GM18511 (cell line): ENCODE results near the gene MKI67.

Experiments
- ATAC-seq: cut with Tn5 transposase; IDR thresholded peaks from one replicate; pipeline ENCODE4 v1.9.1; 2021; ENCODE audit warnings: mild to moderate bottlenecking, moderate library complexity; ENCODE audit not compliant: unreplicated experiment

MKI67 gene

DNA sequence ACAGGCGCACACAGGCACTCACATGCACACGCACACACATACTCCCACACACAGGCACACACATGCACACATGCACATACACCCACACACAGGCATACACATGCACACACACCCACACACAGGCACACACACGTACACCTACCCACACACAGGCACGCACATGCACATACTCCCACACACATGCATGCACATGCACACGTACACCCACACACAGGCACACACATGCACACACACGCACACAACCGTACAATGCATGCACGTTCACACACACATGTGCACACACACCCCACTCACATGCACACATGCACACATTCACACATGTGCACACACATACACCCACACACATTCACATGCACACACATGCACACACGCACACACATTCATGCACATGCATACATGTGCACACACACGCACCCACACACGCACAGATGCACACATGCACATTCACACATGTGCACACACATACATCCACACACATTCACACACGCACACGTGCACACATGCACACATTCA lies 59.3 kb downstream of the MKI67 start:
- no peak for ATAC-seq

DNA sequence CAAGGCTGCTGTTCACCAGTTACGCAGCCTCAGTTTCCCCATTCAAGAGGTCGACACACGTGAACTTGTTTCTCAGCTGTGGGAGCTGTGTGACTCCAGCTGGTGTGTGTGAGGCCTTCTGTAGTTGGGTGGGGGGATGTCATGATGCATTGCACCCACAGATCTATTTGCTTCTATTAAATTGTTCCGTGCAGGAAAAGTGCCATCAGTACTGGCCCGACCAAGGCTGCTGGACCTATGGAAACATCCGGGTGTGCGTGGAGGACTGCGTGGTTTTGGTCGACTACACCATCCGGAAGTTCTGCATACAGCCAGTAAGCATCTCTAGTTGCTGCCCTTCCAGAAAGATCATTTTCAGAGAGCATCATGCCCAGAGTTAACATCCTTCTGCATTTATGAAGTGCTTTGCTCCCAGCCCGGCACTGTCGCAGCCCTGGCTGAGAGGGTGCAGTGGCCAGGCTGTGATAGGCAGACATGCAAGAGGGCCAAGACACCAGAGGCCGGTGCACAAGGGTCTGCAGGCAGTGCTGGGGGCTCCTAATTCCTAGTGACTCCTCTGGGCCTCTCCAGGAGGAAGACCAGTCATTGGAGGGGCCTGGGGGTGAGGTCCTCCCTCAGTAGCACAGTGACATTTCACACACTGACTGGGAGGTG lies 60.2 kb downstream of the MKI67 start:
- no peak for ATAC-seq

DNA sequence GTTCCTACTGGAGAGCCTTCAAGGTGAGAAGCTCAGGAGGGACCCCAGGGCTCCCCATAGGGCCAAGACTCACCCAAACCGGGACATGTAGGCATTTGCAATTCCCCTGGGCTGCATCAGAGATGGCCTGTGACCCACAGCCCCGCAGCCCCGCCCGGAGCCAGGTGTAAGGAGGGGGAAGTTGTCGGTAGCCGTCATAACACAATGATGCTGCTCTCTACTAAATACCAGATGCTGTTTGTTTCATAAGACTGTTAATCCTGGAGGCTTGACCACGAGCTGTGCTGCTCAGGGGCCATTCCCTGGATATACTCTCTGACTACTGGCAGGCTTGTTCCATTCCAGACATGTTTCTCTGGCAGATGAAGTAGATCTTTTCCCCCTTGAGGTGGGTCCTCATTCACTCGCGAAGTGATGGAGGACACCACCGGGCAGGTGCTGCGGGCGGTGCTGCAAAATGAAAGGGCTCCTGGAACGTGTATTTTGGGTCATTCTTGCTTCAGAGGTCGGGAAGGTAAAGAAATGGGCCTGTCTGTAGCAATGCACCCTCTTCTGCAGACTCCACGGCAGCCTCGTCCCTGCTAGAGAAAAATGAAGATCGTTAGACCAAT lies 61.1 kb downstream of the MKI67 start:
- ATAC-seq = no peak

DNA sequence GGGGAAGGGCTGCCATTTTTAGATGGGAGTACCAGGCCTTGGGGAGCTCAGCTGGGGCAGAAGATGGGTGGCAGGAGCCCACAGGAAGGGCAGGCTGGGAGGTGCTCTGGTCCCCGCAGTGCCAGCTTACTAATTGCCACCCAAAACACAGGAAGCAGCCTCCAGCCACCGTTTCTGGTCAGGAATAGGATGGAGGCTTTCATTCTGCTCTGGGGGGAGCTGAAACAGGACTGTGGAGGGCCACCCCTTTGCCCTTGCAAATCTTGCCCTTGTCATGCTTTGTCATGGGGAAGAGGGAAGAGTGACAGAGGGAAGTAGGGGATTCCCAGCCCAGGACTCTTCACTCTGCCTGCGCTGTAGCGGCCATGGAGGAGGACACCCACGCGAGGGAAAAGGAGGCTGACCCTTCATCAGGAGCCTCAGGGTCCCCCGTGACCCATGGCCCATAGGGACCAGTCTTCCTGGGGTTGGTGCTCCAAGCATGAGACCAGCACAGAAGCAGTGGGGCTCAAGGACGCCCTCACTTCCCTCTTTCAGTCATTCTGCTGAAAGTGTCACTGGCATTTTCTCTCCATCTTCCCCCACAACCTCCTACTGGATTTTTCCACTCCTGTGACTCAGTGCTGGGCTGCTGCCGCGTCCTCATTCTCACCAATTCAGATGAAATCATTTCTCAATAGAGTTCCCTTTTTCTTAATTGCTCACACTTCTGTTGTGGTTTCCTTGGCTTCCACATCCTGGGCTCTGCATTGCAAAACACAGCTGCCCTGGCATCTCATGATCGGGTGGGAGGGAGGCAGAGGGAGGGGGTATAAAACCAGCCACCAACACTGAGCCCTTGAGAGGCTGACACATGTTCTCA lies 61.9 kb downstream of the MKI67 start:
- peak; percentile 66 for ATAC-seq

DNA sequence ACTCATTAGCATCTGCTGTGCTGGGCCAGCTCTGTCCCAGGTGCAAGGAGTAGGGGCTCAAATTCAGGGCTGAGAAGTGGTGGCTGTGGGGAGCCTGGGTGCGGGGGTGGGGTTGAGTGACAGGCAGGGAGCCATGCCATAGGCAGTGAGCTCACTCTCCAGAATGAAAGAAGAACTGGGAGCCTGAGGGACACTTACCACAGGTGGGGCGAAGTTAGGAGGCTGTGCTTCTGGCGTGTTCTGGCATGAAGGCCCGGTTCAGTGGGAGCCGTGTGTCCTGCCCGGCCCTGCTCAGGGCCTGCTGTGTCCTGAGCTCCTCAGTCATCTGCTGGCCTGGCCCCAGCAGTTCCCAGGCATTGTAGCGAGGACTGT lies 62.5 kb downstream of the MKI67 start:
- ATAC-seq = peak; percentile 25

DNA sequence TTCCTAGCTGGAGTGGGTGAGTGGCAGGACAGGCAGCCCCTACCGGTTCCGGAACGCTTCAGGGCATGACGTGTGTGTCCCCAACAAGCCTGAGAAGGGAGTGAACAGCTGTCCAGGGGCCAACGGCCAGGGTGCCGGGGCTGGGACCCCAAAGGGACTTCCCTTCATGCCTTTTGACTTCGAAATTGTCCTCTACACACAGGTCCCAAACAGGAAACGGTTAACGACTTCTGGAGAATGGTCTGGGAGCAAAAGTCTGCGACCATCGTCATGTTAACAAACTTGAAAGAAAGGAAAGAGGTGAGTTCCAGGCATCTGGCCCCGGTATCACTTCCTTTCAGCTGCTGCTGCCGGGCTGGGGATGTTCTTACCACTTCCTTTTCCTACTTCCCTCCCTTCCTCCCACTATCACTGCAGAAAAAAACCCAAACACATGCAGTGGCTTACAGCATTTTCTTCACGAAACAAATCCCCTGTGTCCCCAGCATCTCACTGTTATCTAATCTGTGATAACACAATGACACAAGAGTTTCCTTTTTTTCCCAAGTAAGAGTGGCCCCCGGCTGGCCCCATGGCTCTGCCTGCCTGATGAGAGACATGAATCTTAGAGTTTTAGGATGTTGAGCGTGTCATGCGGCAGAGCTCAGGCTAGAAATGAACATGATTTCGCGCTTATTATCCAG lies 63.2 kb downstream of the MKI67 start:
- peak; percentile 45 for ATAC-seq

DNA sequence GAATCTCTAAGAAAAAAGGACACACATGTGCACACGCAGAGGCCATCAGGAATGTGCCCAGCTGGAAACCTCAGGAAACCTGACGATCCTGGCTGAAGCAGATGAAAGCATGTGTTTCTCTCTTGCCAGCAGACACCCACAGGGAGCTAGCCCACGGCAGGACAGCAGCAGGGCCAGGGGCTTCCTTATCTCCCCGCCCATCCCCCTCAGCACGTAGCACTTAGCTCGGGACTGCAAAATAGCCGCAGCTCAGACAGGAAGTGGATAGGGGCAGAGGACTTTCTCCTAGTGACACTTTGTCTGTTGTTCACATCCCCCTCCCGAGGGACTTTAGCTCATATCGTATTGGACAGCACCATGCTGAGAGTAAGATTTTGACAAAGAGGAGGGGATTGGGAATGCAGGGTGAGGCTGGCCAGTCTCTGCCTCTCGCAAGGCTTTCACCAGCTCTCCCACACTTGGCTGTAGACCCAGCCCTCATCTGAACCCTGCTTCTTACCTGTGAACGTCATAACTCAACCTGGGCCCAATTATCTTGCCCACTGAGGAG lies 63.8 kb downstream of the MKI67 start:
- peak; percentile 15 for ATAC-seq

DNA sequence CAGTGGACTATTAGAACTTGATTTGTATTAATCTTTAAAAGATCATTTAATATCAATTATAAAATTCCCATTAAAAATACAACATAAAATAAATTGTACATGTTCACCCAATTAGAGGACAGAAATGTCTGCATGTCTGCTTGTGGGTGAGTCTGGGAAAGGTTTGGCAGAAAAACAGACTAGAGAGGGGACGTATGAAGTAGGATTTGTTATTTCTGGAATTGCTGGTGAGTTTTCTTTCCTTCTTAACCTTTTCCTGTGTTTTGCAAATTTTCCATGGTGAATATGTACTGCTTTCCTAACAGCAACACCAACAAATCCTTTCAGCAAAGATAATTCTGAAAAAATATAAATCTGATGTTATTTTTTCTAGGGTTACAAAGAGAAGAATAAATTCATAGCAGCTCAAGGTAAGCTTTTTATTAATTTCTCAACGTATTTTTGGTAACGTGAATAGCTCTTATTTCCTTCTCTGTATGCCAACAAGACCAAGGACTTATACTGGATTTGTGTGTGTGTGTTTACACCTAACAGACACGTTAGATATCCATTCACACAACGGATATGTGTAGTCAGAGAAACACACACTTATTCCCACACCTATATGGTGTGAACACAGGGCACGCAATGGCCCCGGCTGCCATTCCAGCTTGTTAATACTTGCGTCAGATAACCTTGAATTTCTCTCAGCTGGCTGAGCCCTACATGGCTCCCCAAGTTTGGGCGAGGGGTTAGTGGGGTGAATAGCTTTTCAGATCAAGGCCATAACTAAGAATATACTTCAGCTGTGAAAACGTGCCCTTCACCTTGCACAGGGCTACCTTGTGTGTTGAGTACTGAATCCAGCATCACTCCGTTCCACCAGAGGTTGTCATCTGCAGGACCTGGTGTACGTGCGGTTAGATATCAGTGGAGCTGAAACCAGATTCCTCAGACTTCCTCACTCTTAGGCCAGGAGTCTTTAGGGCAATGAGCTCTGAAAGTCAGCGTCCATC lies 64.6 kb downstream of the MKI67 start:
- no peak for ATAC-seq

DNA sequence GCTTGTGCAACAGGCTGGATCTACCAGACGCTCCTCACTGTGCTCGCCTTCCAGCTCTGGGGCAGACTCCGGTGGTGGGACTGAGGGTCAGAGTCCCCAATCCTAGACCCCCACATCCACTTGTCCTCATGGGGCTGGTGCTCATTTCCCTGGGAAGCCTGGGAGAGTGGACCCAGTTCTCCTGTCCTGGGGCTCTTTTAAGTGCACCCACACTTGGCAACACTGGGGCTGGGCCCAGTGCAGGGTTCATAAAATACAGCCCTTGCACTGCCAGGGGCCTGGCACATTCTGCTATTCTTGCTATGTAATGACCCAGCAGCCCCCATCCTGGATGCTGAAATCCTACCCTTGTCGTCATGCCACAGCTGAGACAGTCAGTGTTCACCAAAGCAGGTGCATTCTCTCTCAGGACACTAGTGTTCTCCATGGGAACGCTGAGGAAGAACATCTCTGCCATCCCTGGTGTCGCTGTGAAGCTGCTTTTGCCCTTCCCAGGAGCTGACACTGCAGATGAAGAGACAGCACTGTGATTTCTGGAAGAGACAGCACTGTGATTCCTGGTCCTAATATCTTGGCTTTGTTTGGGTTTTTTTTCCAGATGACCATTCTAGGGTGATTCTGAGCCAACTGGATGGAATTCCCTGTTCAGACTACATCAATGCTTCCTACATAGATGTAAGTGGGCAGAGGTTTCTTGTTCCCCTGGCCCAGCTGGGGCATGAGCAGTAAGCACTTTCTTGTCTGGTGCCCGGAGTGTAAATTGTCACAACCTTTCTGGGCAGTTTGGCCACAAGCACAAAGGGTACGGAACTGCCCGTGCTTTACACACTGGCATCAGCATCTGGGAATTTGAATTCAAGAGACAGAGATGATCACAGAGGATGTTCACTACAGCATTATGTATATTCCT lies 65.6 kb downstream of the MKI67 start:
- ATAC-seq = no peak

DNA sequence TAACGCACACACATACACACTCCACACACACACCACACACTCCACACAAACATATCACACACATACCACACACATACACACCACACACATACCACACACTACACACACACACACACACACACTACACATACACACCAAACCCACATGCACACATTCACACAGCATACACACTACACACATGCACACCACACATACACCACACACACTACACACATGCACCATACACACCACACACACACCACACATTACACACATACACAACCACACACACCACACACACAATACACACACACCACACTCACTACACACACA lies 66.3 kb downstream of the MKI67 start:
- no peak for ATAC-seq

DNA sequence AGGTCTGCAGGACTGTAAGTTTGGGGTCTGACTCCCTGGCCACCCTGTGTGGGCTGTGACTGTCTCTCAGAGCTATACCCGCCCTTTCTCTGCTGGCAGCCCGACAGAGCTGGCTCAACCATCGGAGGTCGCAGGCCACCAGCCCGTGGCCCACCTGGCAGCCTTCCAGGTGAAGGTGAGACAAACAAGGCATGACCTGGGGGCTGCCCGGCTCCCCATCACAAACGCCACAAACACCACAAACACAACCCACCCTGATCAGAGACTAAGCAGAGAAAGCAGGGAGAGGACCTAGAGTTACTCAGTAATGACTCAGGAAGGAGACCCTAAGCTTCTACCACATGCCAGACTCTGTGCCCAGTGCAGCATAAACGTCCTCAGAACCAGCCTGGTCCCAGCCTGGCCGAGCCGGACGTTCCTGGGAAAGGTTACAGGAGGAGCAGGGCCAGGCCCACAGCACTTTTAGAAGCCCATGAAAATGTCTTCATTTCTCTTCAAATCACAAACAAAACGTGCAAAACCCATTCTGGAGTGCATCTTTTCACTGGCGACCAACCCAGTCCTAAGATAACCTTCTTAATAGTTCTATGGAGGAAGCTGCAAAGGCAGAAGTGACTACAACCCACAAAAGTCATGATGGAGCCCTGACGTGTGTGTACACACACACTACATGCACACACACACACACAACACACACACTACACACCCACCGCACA lies 66.8 kb downstream of the MKI67 start:
- ATAC-seq = no peak

DNA sequence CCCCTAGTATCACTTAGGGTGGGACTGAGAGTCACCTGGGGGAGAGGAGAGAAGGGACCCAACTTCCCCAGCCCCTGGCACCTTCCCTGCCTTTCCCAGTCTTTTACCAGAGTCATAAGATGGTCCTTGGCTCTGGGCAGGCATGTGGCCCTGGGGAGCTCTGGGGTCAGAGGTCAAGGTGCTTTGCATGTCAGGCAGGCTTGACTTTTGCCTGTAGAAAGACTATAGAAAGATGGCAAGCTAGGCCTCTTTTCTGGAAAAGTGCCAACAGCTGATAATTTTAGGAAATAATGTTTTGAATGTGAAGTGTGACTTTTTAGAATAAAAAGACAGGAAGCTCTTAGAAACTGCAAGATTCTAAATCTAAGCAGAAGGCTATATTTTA lies 67.5 kb downstream of the MKI67 start:
- ATAC-seq = no peak

DNA sequence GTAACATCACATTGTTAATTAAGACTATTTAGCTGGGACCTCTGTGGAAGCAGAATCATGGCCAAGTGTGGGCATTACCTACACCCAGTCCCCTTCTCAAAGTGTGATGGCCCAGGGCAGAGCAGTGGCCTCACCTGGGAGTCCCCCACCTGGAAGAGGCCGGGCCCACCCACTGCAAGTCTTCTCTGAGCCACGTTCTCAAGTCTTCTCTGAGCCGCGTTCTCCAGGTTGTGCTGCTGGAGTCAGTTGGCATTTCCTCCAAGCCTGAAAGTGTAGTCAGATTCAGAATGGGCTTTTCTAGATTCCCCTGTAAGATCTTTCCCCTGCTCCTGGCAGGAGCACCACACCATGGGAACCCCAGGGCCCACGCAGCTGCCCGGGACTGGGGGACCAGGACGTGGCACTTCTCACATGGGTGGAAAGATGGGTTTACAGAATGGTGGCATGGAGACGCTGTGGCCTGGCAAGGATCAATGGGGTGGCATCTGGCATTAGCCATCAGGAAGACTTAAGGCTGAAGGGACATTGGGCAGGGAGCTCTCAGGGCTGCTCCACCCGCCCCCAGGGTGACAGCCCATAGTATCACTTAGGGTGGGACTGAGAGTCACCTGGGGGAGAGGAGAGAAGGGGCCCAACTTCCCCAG lies 68.0 kb downstream of the MKI67 start:
- ATAC-seq = no peak

DNA sequence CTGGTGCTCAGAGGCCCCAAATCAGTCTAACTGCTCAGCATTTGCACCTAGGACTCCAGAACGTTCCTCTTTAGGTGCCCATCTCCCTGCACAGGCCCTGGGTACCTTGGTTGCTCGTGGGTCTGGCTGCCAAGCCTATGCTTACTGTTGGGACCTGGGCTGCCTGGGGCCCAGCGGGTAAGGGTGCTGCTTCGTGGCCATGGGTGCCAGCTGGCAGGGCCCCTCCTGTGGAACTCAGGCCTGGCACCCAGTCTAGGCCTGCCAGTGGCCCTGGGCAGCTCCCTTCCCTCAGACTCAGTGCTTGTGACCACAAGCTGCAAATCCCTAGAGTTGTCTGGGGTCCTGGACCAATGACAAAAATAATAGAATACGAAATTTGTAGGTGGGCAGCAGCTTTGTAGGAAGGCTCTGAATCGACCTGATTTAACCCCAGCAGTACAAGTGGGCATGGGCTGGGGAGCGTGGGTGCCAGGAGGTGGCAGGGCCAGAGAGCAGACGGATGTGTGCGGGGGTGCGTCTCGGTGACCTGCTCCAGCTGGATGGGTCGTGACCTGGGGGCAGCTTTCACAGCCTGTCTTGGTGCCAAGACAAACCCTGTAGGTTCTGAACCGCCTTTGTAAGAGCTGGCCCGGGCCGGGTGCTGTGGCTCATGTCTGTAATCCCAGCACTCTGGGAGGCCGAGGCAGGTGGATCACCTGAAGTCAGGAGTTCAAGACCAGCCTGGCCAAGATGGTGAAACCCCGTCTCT lies 69.7 kb downstream of the MKI67 start:
- no peak for ATAC-seq

DNA sequence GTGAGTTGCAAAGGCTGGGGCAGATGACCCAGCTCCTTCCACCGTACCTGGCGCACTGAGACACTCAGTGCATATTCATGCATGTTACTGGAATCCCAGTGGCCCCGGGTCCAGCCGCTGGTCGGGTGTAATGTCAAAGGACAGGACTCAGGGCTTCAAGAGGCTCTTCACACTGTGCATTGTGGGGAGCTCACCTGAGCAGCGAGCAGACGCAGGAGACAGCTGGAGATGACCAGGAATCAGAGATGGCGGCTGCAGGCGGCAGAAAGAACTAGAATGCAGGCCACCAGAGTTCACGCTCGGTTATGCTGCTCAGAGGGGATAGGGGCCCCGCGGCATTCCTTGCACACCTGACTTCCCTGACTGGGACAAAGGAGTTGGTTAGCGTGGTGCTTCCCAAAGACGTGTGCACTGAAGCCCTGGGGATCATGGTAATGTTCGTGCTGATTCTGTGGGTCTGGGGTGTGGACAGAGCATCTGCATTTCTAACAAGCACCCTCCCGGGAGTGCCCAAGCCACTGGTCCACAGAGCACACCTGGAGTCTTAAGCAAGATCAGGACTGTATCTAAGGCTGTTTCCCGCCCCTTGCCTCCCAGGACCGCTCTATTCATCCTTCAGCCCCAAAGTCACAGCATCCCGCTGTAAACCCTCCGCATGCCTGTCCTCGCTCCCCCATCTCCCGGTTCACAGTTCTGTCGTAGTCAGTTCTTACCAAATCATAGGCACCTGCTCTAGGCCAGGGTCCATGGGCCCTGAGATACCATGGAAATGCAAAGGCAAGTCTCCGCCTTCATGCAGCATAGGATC lies 71.0 kb downstream of the MKI67 start:
- no peak for ATAC-seq
